K562 (cell line): Measurements from ENCODE around the gene NRTN. TPM values are rescaled to one million over a fixed set of nuclear protein-coding genes. Genes with fewer than 3 reads are reported as not detected.
A peak's percentile ranks its signal among the peaks of the same experiment; 100 is the strongest.

Experiments
- ADNP ChIP-seq: fragments of 200-800 bp; sonication (Bioruptor generic); IDR thresholded peaks from 2 replicates; pipeline ENCODE4 v1.6.1; 2016; ENCODE audit warnings: missing genetic modification characterization, missing compliant biosample characterization
- BACH1 ChIP-seq: fragments of 200-800 bp; sonication (Bioruptor generic); IDR thresholded peaks from 2 replicates; pipeline ENCODE4 v1.6.1; 2016; ENCODE audit warnings: missing genetic modification characterization, missing compliant biosample characterization
- CHCHD3 ChIP-seq: fragments of 250-450 bp; sonication (Bioruptor Pico); IDR thresholded peaks from 2 replicates; pipeline ENCODE4 v2.1.2; 2022; ENCODE audit warnings: mild to moderate bottlenecking
- CHD1 ChIP-seq: fragments of 200-600 bp; sonication (generic); IDR thresholded peaks from one replicate; pipeline ENCODE4 v1.6.1; 2012; ENCODE audit warnings: mild to moderate bottlenecking, moderate library complexity, low read length, inconsistent platforms
- CHD4 ChIP-seq: fragments of 200-600 bp; sonication (generic); IDR thresholded peaks from 3 replicates; pipeline ENCODE4 v1.6.1; 2012; ENCODE audit warnings: low read depth, mild to moderate bottlenecking, mixed read lengths, low read length, inconsistent platforms; ENCODE audit not compliant: insufficient read depth, insufficient replicate concordance, poor library complexity, severe bottlenecking
- EZH2 ChIP-seq: IDR thresholded peaks from 2 replicates; pipeline ENCODE4 v1.6.1; 2012; ENCODE audit warnings: low read depth, mild to moderate bottlenecking, inconsistent platforms, low read length, borderline replicate concordance
- KAT7 ChIP-seq: sonication (generic); formaldehyde crosslinking; IDR thresholded peaks from 2 replicates; pipeline ENCODE4 v1.8.0; 2022; ENCODE audit warnings: missing genetic modification reagents, mild to moderate bottlenecking, borderline replicate concordance
- KLF10 ChIP-seq: fragments of 250-450 bp; sonication (Bioruptor Pico); IDR thresholded peaks from 2 replicates; pipeline ENCODE4 v1.6.1; 2021; ENCODE audit warnings: matching md5 sums
- SIX5 ChIP-seq, 2 experiments: IDR thresholded peaks; 2 replicates each; pipeline ENCODE4 v1.6.1; 2011; ENCODE audit warnings: low read length in 2 of 2, borderline replicate concordance in 1 of 2, low read depth in 1 of 2, mild to moderate bottlenecking in 1 of 2, moderate library complexity in 1 of 2; ENCODE audit not compliant: insufficient read depth in 1 of 2
- TAF1 ChIP-seq: IDR thresholded peaks from 2 replicates; pipeline ENCODE4 v1.6.1; 2011; ENCODE audit warnings: mild to moderate bottlenecking, low read length, moderate library complexity; ENCODE audit not compliant: insufficient read depth, control insufficient read depth, severe bottlenecking; ENCODE audit errors: extremely low read depth
- THRAP3 ChIP-seq: fragments of 450-650 bp; IDR thresholded peaks from 2 replicates; pipeline ENCODE4 v1.6.1; 2016; ENCODE audit warnings: mild to moderate bottlenecking, inconsistent platforms, borderline replicate concordance
- XRCC3 ChIP-seq: fragments of 450-650 bp; IDR thresholded peaks from 2 replicates; pipeline ENCODE4 v1.6.1; 2017; ENCODE audit warnings: mild to moderate bottlenecking, moderate library complexity
- ZC3H4 ChIP-seq: sonication (generic); formaldehyde crosslinking; IDR thresholded peaks from 2 replicates; pipeline ENCODE4 v1.9.0; 2021; ENCODE audit warnings: missing genetic modification reagents, borderline replicate concordance
- ZNF121 ChIP-seq: sonication (generic); formaldehyde crosslinking; conservative IDR thresholded peaks from 2 replicates; pipeline ENCODE4 v1.8.0; 2022; ENCODE audit warnings: missing genetic modification reagents
- ZNF384 ChIP-seq: IDR thresholded peaks from 2 replicates; pipeline ENCODE4 v1.6.1; 2012; ENCODE audit warnings: low read depth, low read length, improper control_type of control experiment
- ZNF41 ChIP-seq: fragments of 250-450 bp; sonication (Bioruptor Pico); conservative IDR thresholded peaks from 2 replicates; pipeline ENCODE4 v1.4.0; 2020; ENCODE audit warnings: mild to moderate bottlenecking
- ZNF436 ChIP-seq: fragments of 250-450, 450-650 bp; sonication (Bioruptor Pico); formaldehyde crosslinking; IDR thresholded peaks from 2 replicates; pipeline ENCODE4 v1.7.0; 2020; ENCODE audit warnings: mild to moderate bottlenecking
- ZNF77 ChIP-seq: fragments of 250-450 bp; sonication (Bioruptor Pico); IDR thresholded peaks from 2 replicates; pipeline ENCODE4 v1.5.0; 2020
- ZNF830 ChIP-seq: fragments of 250-450 bp; sonication (Bioruptor Pico); IDR thresholded peaks from 2 replicates; pipeline ENCODE4 v1.5.0; 2021; ENCODE audit warnings: mild to moderate bottlenecking
- polyA plus RNA-seq, 8 experiments: library from polyadenylated mRNA; depleted of rRNA in 4 of 8; stranded (reverse) in 5 of 8; unstranded in 3 of 8; fragments of >200 nt; fragmentation: Nextera tagmentation in 2 of 8; fragmentation: Illumina TruSeq in 1 of 8; extraction: Ambion mirVana in 2 of 8; extraction: Trizol in 1 of 8; gene quantifications; 2 replicates each; pipeline versions ENCODE4 v1.2.1 to v1.2.3, GENCODE V29; 2011 to 2014; ENCODE audit warnings: inconsistent platforms in 1 of 8, missing spikeins in 1 of 8
- total RNA-seq, 7 experiments: library from RNA; depleted of rRNA in 6 of 7; stranded (reverse); fragments of >200 nt in 6 of 7; fragmentation: Illumina TruSeq in 2 of 7; extraction: Trizol in 2 of 7; gene quantifications; 2 replicates each; pipeline versions ENCODE4 v1.2.1 to v1.2.3, GENCODE V29; 2011 to 2021; ENCODE audit warnings: low replicate concordance in 1 of 7
- TF ChIP-seq, protein P1 (sequence below), 2 experiments: fragments of 450-650 bp in 1 of 2; IDR thresholded peaks; 2 replicates each; pipeline ENCODE4 v1.6.1; 2011 to 2017; ENCODE audit warnings: low read depth in 2 of 2, antibody characterized with exemption in 1 of 2, borderline replicate concordance in 1 of 2, low read length in 1 of 2, mild to moderate bottlenecking in 1 of 2, mixed read lengths in 1 of 2; ENCODE audit not compliant: control insufficient read depth in 1 of 2
- TF ChIP-seq, protein P2 (sequence below): sonication (generic); formaldehyde crosslinking; IDR thresholded peaks from 2 replicates; pipeline ENCODE4 v1.8.0; 2022; ENCODE audit warnings: mild to moderate bottlenecking, missing genetic modification reagents, borderline replicate concordance

The NRTN gene
- total and polyA plus RNA-seq, 9 of the 15 experiments (the other 6 are each of a cell fraction or from before 2014, with no cell fraction given), result 0.62 to 8.1 (median 1.6) TPM; not detected in 2

DNA sequence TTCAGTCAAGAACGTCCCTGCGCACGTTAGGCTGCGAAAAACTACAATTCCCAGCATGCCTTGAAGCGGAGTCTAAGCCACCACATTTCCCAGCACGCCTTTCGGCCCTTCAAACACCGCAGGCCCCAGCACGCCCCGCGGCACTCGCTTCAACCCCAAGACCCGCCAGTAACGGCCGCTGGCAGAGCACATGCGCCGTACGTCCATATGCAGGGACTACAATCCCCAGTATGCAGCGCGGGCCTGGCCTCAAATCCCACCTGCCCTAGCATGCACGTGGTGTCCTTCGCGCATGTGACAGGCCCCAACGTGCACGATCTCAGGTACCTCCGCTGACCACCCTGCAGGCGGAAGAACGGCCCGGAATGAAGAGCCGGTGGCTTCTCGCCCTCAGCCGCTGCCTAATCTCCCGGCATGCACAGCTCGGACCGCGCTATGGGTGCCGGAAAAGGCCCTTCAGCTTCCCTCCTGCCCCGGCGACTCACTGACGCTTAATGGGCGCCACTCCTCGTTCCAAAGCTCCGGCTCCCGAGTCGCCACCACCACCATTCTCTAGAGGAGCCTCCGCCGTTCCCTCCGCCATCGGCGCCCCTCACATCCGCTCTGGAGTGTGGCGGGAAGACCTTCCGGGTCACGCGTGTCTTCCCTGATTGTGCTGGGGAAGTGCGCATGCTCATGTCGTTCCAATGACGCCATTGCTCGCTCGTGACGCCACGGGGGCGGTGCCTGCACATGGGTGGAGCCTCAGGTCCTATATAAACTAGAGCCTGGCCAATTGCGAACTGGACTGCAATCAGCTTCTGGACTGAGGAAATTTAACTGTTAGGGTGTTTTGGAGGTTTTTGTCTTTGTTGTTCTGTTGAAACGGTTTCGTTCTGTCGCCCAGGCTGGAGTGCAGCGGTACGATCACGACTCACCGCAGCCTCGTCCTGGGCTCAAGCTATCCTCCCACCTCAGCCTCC lies 14.0 kb upstream of the NRTN start, which contains the start of gene DUS3L (continued):
- TF ChIP-seq SIX5 (IDR thresholded peaks at IDR 0.05; ENCODE audit: borderline replicate concordance in 1 of 2, insufficient read depth in 1 of 2, low read depth in 1 of 2, low read length in 2 of 2), result peak; percentile 63 to 92; a peak in 3 of 4 replicates
- TF ChIP-seq CHD4, result no peak
- TF ChIP-seq, protein P1, sequence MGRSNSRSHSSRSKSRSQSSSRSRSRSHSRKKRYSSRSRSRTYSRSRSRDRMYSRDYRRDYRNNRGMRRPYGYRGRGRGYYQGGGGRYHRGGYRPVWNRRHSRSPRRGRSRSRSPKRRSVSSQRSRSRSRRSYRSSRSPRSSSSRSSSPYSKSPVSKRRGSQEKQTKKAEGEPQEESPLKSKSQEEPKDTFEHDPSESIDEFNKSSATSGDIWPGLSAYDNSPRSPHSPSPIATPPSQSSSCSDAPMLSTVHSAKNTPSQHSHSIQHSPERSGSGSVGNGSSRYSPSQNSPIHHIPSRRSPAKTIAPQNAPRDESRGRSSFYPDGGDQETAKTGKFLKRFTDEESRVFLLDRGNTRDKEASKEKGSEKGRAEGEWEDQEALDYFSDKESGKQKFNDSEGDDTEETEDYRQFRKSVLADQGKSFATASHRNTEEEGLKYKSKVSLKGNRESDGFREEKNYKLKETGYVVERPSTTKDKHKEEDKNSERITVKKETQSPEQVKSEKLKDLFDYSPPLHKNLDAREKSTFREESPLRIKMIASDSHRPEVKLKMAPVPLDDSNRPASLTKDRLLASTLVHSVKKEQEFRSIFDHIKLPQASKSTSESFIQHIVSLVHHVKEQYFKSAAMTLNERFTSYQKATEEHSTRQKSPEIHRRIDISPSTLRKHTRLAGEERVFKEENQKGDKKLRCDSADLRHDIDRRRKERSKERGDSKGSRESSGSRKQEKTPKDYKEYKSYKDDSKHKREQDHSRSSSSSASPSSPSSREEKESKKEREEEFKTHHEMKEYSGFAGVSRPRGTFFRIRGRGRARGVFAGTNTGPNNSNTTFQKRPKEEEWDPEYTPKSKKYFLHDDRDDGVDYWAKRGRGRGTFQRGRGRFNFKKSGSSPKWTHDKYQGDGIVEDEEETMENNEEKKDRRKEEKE (IDR thresholded peaks at IDR 0.05; ENCODE audit: borderline replicate concordance in 1 of 2, control insufficient read depth in 1 of 2, low read depth in 2 of 2, low read length in 1 of 2), result no peak
- TF ChIP-seq ZNF436 (CRISPR knock-in tag), result 0 out of 2 replicates have a peak, but pooled peaks have one; percentile 51
- TF ChIP-seq ZNF384, result no peak
- TF ChIP-seq EZH2, result no peak
- TF ChIP-seq ZNF77 (CRISPR knock-in tag), result no peak
- no peak for TF ChIP-seq KLF10 (CRISPR knock-in tag)
- TF ChIP-seq BACH1 (tag), result no peak; the same call in 1 of the 2 replicates
- TF ChIP-seq ZC3H4, result no peak; the same call in 1 of the 2 replicates
- no peak for TF ChIP-seq THRAP3
- TF ChIP-seq CHCHD3 (CRISPR knock-in tag), result no peak
- peak; percentile 76 for TF ChIP-seq TAF1
- no peak for TF ChIP-seq ZNF121 (CRISPR knock-in tag)
- TF ChIP-seq XRCC3, result no peak
- no peak for TF ChIP-seq ZNF41 (CRISPR knock-in tag)
- no peak; the same call in 1 of the 2 replicates for TF ChIP-seq KAT7 (CRISPR knock-in tag)
- TF ChIP-seq, protein P2, sequence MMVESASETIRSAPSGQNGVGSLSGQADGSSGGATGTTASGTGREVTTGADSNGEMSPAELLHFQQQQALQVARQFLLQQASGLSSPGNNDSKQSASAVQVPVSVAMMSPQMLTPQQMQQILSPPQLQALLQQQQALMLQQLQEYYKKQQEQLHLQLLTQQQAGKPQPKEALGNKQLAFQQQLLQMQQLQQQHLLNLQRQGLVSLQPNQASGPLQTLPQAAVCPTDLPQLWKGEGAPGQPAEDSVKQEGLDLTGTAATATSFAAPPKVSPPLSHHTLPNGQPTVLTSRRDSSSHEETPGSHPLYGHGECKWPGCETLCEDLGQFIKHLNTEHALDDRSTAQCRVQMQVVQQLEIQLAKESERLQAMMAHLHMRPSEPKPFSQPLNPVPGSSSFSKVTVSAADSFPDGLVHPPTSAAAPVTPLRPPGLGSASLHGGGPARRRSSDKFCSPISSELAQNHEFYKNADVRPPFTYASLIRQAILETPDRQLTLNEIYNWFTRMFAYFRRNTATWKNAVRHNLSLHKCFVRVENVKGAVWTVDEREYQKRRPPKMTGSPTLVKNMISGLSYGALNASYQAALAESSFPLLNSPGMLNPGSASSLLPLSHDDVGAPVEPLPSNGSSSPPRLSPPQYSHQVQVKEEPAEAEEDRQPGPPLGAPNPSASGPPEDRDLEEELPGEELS (CRISPR knock-in tag), result peak; percentile 52; the same call in 1 of the 2 replicates
- no peak for TF ChIP-seq ZNF830
- TF ChIP-seq ADNP (tag), result no peak
- peak; percentile 76 for TF ChIP-seq CHD1
